Caco-2 (cell line): Measurements from ENCODE around the gene SLC13A4. TPM values are rescaled to one million over a fixed set of nuclear protein-coding genes. Genes with fewer than 3 reads are reported as not detected.

Source experiments
- BruUV-seq: library from RNA; stranded (reverse); fragments of 400-500 nt; replicated peaks from 2 replicates; lab custom pipeline; 2021; lab: Mats Ljungman, UMichigan
- CTCF ChIA-PET: fragments of 300-600 bp; sonication (Branson Sonifier 250); formaldehyde crosslinking; loops from one replicate; lab custom pipeline; 2022; ENCODE audit warnings: antibody characterized with exemption; lab: Charles Lee
- POLR2A ChIA-PET: fragments of 300-600 bp; sonication (Branson Sonifier 250); formaldehyde crosslinking; loops from one replicate; lab custom pipeline; 2022; ENCODE audit warnings: antibody characterized with exemption; lab: Charles Lee
- DNase-seq, 2 experiments: peaks; one replicate each; pipeline versions ENCODE4 v3.0.0 to v3.0.0-alpha.2; 2020 to 2022
- H3K27me3 ChIP-seq: replicated peaks from 2 replicates; pipeline ENCODE4 v1.6.0; 2011; ENCODE audit warnings: low read length; ENCODE audit not compliant: control insufficient read depth, insufficient read depth
- H3K36me3 ChIP-seq: 2 replicates; pipeline ENCODE4 v1.5.1; 2011; ENCODE audit warnings: low read length; ENCODE audit not compliant: control insufficient read depth, insufficient read depth
- H3K4me1 ChIP-seq: fragments of 250-450 bp; sonication (Bioruptor Pico); 2 replicates; pipeline ENCODE4 v1.5.1; 2020; ENCODE audit warnings: mild to moderate bottlenecking
- H3K4me3 ChIP-seq: 2 replicates; pipeline ENCODE4 v1.5.1; 2011; ENCODE audit warnings: low read depth, mild to moderate bottlenecking, control low read depth, low read length
- H3K9me3 ChIP-seq: fragments of 250-450 bp; sonication (Bioruptor Pico); 2 replicates; pipeline ENCODE4 v1.5.1; 2020; ENCODE audit warnings: mild to moderate bottlenecking, moderate library complexity
- H3K27ac Mint-ChIP-seq: one replicate; pipeline ENCODE4 v1.8.0; 2022; ENCODE audit warnings: mixed read lengths; ENCODE audit not compliant: unreplicated experiment
- H3K27me3 Mint-ChIP-seq: one replicate; pipeline ENCODE4 v1.8.0; 2022; ENCODE audit warnings: mixed read lengths; ENCODE audit not compliant: insufficient read depth, unreplicated experiment
- H3K36me3 Mint-ChIP-seq: one replicate; pipeline ENCODE4 v1.8.0; 2022; ENCODE audit warnings: mild to moderate bottlenecking, mixed read lengths; ENCODE audit not compliant: insufficient read depth, unreplicated experiment
- H3K4me1 Mint-ChIP-seq: one replicate; pipeline ENCODE4 v1.8.0; 2022; ENCODE audit warnings: low read depth, mixed read lengths; ENCODE audit not compliant: unreplicated experiment
- H3K4me3 Mint-ChIP-seq: one replicate; pipeline ENCODE4 v1.8.0; 2022; ENCODE audit warnings: mild to moderate bottlenecking, moderate library complexity, mixed read lengths; ENCODE audit not compliant: unreplicated experiment
- H3K9me3 Mint-ChIP-seq: one replicate; pipeline ENCODE4 v1.8.0; 2022; ENCODE audit warnings: mixed read lengths; ENCODE audit not compliant: unreplicated experiment
- intact Hi-C: fragments of 100-400 bp; cut with micrococcal nuclease; formaldehyde crosslinking; loops from one replicate; pipeline ENCODE4 v1.10.0; 2022; ENCODE audit not compliant: unreplicated experiment
- total RNA-seq: library from RNA; stranded (reverse); gene quantifications from 2 replicates; pipeline ENCODE4 v1.2.3, GENCODE V29; 2022
- TF ChIP-seq, protein P1 (sequence below), 2 experiments: fragments of 200-600 bp in 1 of 2; IDR thresholded peaks; 1 replicate in 1 of 2; 2 replicates in 1 of 2; pipeline versions ENCODE4 v1.5.1 to v1.8.0; 2011 to 2022; ENCODE audit warnings: antibody characterized with exemption in 1 of 2, control low read depth in 1 of 2, inconsistent platforms in 1 of 2, low read depth in 1 of 2, low read length in 1 of 2, mild to moderate bottlenecking in 1 of 2, moderate library complexity in 1 of 2; ENCODE audit not compliant: insufficient read depth in 1 of 2, severe bottlenecking in 1 of 2, unreplicated experiment in 1 of 2

Gene SLC13A4
- total RNA-seq, 1 experiment from 2014 or later: not detected

DNA sequence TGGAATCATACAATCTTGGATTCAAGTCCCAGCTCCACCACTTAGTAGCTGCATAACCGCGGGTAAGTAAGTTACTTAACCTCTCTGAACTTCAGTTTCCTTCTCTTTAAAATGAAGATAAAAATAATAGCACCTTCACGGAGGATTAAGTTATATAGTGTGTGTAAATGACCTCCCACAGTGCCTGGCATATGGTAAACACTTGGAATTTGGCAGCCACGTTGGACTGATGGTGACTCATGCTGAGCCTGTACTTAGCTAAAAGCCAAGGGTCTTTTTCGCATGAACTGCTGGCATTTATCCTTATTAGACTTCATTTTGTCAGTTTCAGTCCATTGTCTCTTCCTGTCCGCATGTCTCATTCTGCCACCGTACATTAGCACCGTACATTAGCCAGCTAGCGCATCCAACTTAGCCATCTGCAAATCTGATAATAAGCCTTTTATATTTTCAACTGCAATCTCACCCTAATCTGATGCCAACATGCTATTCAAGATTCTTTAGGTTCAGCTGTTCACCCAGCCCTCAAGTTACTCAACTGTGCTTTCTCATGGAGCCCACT lies 11.2 kb downstream of the SLC13A4 start:
- Mint-ChIP-seq H3K27me3 (no peaks in the 10 kb centered on the region), H3K27ac (no peak overlapping the region), H3K9me3 (no peaks in the 10 kb centered on the region), H3K4me3 (no peak overlapping the region), H3K4me1 (no peaks in the 10 kb centered on the region), H3K36me3 (no peaks in the 10 kb centered on the region)
- intact Hi-C loops: no loop called here
- DNase-seq: no peak
- ChIA-PET CTCF (no interaction called here), POLR2A (no interaction called here)
- Histone ChIP-seq H3K9me3 (no peaks in the 10 kb centered on the region), H3K4me3 (no peak overlapping the region), H3K36me3 (no peaks in the 10 kb centered on the region), H3K27me3 (peaks cover 1% of the 10 kb centered on the region; the same call in 1 of the 2 replicates), H3K4me1 (peaks cover 12% of the 10 kb centered on the region)
- TF ChIP-seq, protein P1, sequence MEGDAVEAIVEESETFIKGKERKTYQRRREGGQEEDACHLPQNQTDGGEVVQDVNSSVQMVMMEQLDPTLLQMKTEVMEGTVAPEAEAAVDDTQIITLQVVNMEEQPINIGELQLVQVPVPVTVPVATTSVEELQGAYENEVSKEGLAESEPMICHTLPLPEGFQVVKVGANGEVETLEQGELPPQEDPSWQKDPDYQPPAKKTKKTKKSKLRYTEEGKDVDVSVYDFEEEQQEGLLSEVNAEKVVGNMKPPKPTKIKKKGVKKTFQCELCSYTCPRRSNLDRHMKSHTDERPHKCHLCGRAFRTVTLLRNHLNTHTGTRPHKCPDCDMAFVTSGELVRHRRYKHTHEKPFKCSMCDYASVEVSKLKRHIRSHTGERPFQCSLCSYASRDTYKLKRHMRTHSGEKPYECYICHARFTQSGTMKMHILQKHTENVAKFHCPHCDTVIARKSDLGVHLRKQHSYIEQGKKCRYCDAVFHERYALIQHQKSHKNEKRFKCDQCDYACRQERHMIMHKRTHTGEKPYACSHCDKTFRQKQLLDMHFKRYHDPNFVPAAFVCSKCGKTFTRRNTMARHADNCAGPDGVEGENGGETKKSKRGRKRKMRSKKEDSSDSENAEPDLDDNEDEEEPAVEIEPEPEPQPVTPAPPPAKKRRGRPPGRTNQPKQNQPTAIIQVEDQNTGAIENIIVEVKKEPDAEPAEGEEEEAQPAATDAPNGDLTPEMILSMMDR (IDR thresholded peaks at IDR 0.05; ENCODE audit: insufficient read depth in 1 of 2, low read depth in 1 of 2, low read length in 1 of 2, severe bottlenecking in 1 of 2, unreplicated experiment in 1 of 2): no peak
- no TSS peak for BruUV-seq

DNA sequence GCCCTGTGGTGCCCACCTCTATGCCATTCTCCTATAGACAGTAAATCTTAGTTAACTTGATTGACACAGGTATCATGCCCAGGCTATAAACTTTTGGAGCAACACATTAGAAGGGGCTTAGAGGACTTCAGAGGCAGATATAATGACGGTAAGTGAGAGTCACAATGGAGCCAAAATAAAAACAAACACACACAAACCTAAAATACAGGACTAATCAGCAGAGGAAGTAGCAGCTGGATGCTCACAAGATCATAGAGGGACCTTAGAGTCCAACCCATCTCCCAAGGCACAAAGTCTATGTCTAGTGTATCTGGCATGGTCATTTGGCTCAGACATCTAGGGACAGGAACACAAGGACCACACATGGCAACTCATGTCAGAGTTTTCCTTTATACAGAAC lies 12.3 kb downstream of the SLC13A4 start:
- Histone ChIP-seq H3K4me3 (no peak overlapping the region), H3K9me3 (no peaks in the 10 kb centered on the region), H3K36me3 (no peaks in the 10 kb centered on the region), H3K4me1 (peaks cover 12% of the 10 kb centered on the region), H3K27me3 (peaks cover 1% of the 10 kb centered on the region; the same call in 1 of the 2 replicates)
- Mint-ChIP-seq H3K4me1 (no peaks in the 10 kb centered on the region), H3K27me3 (no peaks in the 10 kb centered on the region), H3K27ac (no peak overlapping the region), H3K4me3 (no peak overlapping the region), H3K9me3 (no peaks in the 10 kb centered on the region), H3K36me3 (no peaks in the 10 kb centered on the region)
- no peak for DNase-seq
- TF ChIP-seq, protein P1 (IDR thresholded peaks at IDR 0.05; ENCODE audit: insufficient read depth in 1 of 2, low read depth in 1 of 2, low read length in 1 of 2, severe bottlenecking in 1 of 2, unreplicated experiment in 1 of 2): no peak
- POLR2A ChIA-PET: no interaction called here
- no TSS peak for BruUV-seq
- CTCF ChIA-PET: no interaction called here
- intact Hi-C loops: no loop called here

DNA sequence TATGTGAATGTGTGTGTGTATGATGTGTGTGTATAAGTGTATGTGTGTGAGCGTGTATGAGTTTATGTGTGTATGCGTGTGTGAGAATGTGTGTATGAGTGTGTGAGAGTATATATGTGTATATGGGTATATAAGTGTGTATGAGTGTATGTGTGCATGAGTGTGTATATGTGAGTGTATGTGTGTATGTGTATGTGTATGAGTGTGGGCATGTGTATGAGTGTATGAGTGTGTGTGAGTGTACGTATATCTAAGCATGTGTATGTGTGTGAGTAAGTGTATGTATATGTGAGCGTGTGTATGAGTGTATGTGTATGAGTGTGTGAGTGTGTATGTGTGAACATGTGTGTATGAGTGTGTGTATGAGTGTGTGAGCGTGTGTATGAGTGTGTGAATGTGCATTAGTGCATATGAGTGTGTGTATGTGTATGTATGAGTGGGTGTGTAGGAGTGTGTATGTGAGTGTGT lies 12.9 kb downstream of the SLC13A4 start:
- H3K27me3 ChIP-seq: peaks cover 1% of the 10 kb centered on the region; the same call in 1 of the 2 replicates

More for the DNA sequence above, 12.9 kb downstream of the SLC13A4 start:
- Mint-ChIP-seq H3K4me3 (no peak overlapping the region), H3K4me1 (no peaks in the 10 kb centered on the region), H3K27ac (no peak overlapping the region), H3K36me3 (no peaks in the 10 kb centered on the region), H3K27me3 (no peaks in the 10 kb centered on the region), H3K9me3 (no peaks in the 10 kb centered on the region)
- no peak overlapping the region for H3K4me3 ChIP-seq
- ChIA-PET CTCF (no interaction called here), POLR2A (no interaction called here)
- no peaks in the 10 kb centered on the region for H3K9me3 ChIP-seq
- H3K36me3 ChIP-seq: no peaks in the 10 kb centered on the region
- intact Hi-C loops: no loop called here
- TF ChIP-seq, protein P1 (IDR thresholded peaks at IDR 0.05; ENCODE audit: insufficient read depth in 1 of 2, low read depth in 1 of 2, low read length in 1 of 2, severe bottlenecking in 1 of 2, unreplicated experiment in 1 of 2): no peak
- H3K4me1 ChIP-seq: peaks cover 12% of the 10 kb centered on the region
- DNase-seq: no peak
- no TSS peak for BruUV-seq
